Measurements from ENCODE around the gene SH3BGRL2. TPM values are rescaled to one million over a fixed set of nuclear protein-coding genes. Genes with fewer than 3 reads are reported as not detected.

Gene SH3BGRL2
- total RNA-seq, 1 experiment from 2014 or later: 5.2 TPM

DNA sequence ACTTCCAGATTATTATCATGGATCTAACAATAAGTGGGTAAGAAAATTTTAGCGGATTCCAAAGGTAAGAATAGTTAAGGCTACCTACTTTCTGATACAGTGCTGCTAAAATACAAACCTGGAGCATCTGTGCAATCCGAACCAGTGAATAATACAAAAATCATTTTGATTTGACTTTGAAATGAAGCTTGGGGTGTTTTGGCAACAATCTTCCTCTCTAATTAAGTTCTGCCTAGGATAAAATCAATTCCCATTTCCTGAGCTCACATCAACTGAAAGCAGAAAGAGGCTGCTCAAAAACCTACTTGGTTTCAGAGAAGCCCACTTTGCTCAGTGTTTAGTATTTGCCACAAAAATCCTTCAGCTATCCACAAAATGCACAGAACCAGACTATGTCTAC, 18.7 kb upstream of the SH3BGRL2 start:
- intact Hi-C loops (cut with micrococcal nuclease): no loop called here

More for the DNA sequence above, 18.7 kb upstream of the SH3BGRL2 start:
- Histone ChIP-seq H3K9me2 (ENCODE audit: insufficient read depth) (no peaks in the 10 kb centered on the region), H3K9ac (ENCODE audit: low read length) (no peak overlapping the region), H4K20me1 (ENCODE audit: insufficient read depth) (no peaks in the 10 kb centered on the region), H3K27me3 (ENCODE audit: insufficient read depth, low read length) (no peaks in the 10 kb centered on the region), H3K79me2 (ENCODE audit: insufficient read depth, low read length) (no peaks in the 10 kb centered on the region), H3K27ac (ENCODE audit: low read depth, low read length) (no peak overlapping the region), H3K9me3 (ENCODE audit: control insufficient read depth in 1 of 2, insufficient read depth in 1 of 2, low read depth in 1 of 2, low read length in 2 of 2) (no peaks in the 10 kb centered on the region), H3K36me3 (ENCODE audit: control insufficient read depth in 1 of 2, insufficient read depth in 2 of 2, low read length in 2 of 2) (no peaks in the 10 kb centered on the region), H2AFZ (ENCODE audit: low read depth, low read length, poor library complexity, severe bottlenecking) (no peak overlapping the region), H3K4me2 (ENCODE audit: low read length) (no peak overlapping the region), H3K4me3 (replicated peaks in 1 of 2; ENCODE audit: low read depth in 1 of 2, low read length in 2 of 2) (no peak overlapping the region), H3K4me1 (ENCODE audit: control insufficient read depth in 1 of 2, insufficient read depth in 2 of 2, low read length in 2 of 2) (no peaks in the 10 kb centered on the region)
- ATAC-seq (no peak), DNase-seq (ENCODE audit: low read depth, low spot score) (no peak)
- no TSS peak for BruUV-seq (replicated peaks)
- TF ChIP-seq SIN3A (IDR thresholded peaks at IDR 0.05; ENCODE audit: low read depth): no peak
- TF ChIP-seq POLR2AphosphoS5 (IDR thresholded peaks at IDR 0.05; ENCODE audit: low read depth, low read length): no peak
- TF ChIP-seq EGR1 (IDR thresholded peaks at IDR 0.05; ENCODE audit: low read depth): no peak
- no peak for TF ChIP-seq ZNF274 (IDR thresholded peaks at IDR 0.05; ENCODE audit: low read depth, low read length)
- no peak for TF ChIP-seq SRF (IDR thresholded peaks at IDR 0.05; ENCODE audit: low read depth)
- no peak for TF ChIP-seq EZH2 (IDR thresholded peaks at IDR 0.05)
- no peak for TF ChIP-seq ELF1 (IDR thresholded peaks at IDR 0.05; ENCODE audit: borderline replicate concordance, low read depth)
- no peak for TF ChIP-seq SP1 (IDR thresholded peaks at IDR 0.05; ENCODE audit: low read depth)
- no peak for TF ChIP-seq RAD21 (IDR thresholded peaks at IDR 0.05; ENCODE audit: low read depth)
- TF ChIP-seq, protein P1, sequence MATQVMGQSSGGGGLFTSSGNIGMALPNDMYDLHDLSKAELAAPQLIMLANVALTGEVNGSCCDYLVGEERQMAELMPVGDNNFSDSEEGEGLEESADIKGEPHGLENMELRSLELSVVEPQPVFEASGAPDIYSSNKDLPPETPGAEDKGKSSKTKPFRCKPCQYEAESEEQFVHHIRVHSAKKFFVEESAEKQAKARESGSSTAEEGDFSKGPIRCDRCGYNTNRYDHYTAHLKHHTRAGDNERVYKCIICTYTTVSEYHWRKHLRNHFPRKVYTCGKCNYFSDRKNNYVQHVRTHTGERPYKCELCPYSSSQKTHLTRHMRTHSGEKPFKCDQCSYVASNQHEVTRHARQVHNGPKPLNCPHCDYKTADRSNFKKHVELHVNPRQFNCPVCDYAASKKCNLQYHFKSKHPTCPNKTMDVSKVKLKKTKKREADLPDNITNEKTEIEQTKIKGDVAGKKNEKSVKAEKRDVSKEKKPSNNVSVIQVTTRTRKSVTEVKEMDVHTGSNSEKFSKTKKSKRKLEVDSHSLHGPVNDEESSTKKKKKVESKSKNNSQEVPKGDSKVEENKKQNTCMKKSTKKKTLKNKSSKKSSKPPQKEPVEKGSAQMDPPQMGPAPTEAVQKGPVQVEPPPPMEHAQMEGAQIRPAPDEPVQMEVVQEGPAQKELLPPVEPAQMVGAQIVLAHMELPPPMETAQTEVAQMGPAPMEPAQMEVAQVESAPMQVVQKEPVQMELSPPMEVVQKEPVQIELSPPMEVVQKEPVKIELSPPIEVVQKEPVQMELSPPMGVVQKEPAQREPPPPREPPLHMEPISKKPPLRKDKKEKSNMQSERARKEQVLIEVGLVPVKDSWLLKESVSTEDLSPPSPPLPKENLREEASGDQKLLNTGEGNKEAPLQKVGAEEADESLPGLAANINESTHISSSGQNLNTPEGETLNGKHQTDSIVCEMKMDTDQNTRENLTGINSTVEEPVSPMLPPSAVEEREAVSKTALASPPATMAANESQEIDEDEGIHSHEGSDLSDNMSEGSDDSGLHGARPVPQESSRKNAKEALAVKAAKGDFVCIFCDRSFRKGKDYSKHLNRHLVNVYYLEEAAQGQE (IDR thresholded peaks at IDR 0.05; ENCODE audit: low read depth): no peak
- TF ChIP-seq, protein P2, sequence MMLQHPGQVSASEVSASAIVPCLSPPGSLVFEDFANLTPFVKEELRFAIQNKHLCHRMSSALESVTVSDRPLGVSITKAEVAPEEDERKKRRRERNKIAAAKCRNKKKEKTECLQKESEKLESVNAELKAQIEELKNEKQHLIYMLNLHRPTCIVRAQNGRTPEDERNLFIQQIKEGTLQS (IDR thresholded peaks at IDR 0.05): no peak
- CTCF ChIA-PET: no interaction called here
- RAD21 ChIA-PET (ENCODE audit: low non-redundant PET in 1 of 2, low total read pairs in 2 of 2, uncharacterized antibody in 2 of 2, unreplicated experiment in 2 of 2): no interaction called here
- POLR2A ChIA-PET: interaction anchor here (0.9 kb wide), 1 partner anchor 10 kb away, joined by 3 read pairs; no protein-coding TSS in a partner anchor

Measured in HCT116 (cell line).